Measurements from ENCODE around the gene COA5.
"Not testable (repeated sequence)": the region's sequence is repeated elsewhere in the genome, so short reads cannot be mapped to it uniquely, and the experiment has no call there.

COA5 gene

GRCh38 chr2:98605076-98605475, 3.2 kb downstream of the COA5 start:
- DNase-seq: no peak

- no peak for DNase-seq
Measured at GRCh38 chr2:98604547-98604946, 3.8 kb downstream of the COA5 start.

GRCh38 chr2:98601532-98602132, 6.7 kb downstream of the COA5 start:
- DNase-seq: peak in 1 of 2 donors; percentile 16

GRCh38 chr2:98598781-98599428, 9.4 kb downstream of the COA5 start:
- DNase-seq: no peak

- DNase-seq: not testable (repeated sequence)
Measured at GRCh38 chr2:98594665-98595064, 13.6 kb downstream of the COA5 start.

- no peak for DNase-seq
Measured at GRCh38 chr2:98592565-98592964, 15.7 kb downstream of the COA5 start.

GRCh38 chr2:98589489-98589888, 18.8 kb downstream of the COA5 start:
- no peak for DNase-seq

- no peak for DNase-seq
Measured at GRCh38 chr2:98588880-98589431, 19.4 kb downstream of the COA5 start.

GRCh38 chr2:98586551-98587140, 21.7 kb downstream of the COA5 start:
- no peak for DNase-seq

GRCh38 chr2:98585386-98585785, 22.9 kb downstream of the COA5 start:
- no peak for DNase-seq

GRCh38 chr2:98583816-98584618, 24.3 kb downstream of the COA5 start:
- no peak for DNase-seq

- no peak for DNase-seq
Measured at GRCh38 chr2:98583276-98583675, 25.0 kb downstream of the COA5 start.

- no peak for DNase-seq
Measured at GRCh38 chr2:98582523-98582922, 25.8 kb downstream of the COA5 start.

GRCh38 chr2:98580656-98581284, 27.5 kb downstream of the COA5 start:
- DNase-seq: no peak

GRCh38 chr2:98579926-98580325, 28.4 kb downstream of the COA5 start:
- DNase-seq: no peak

GRCh38 chr2:98578231-98578630, 30.1 kb downstream of the COA5 start:
- no peak for DNase-seq

GRCh38 chr2:98577313-98577712, 31.0 kb downstream of the COA5 start:
- no peak for DNase-seq

- DNase-seq: no peak
Measured at GRCh38 chr2:98576666-98577312, 31.5 kb downstream of the COA5 start.

- no peak for DNase-seq
Measured at GRCh38 chr2:98573426-98573825, 34.9 kb downstream of the COA5 start.

- DNase-seq: no peak
Measured at GRCh38 chr2:98572676-98573075, 35.6 kb downstream of the COA5 start.

- no peak for DNase-seq
Measured at GRCh38 chr2:98572211-98572610, 36.1 kb downstream of the COA5 start.

GRCh38 chr2:98571796-98572195, 36.5 kb downstream of the COA5 start:
- no peak for DNase-seq

All from CD4-positive, alpha-beta T cell treated with Interferon alpha-2 for 1 hour (primary cell).